Measurements from ENCODE around the gene FNTB. TPM values are rescaled to one million over a fixed set of nuclear protein-coding genes. Genes with fewer than 3 reads are reported as not detected.

The FNTB gene
- total and polyA plus RNA-seq, 2 experiments from 2014 or later = 8.6 to 12.5 TPM

GRCh38 chr14:65092349-65092748 lies 105.7 kb downstream of the FNTB start:
- Histone ChIP-seq H3F3A (replicated peaks; ENCODE audit: low read depth) (no peaks in the 10 kb centered on the region), H3K36me3 (ENCODE audit: insufficient read depth) (peaks cover 45% of the 10 kb centered on the region), H3K4me1 (ENCODE audit: insufficient read depth) (no peaks in the 10 kb centered on the region), H3K27me3 (ENCODE audit: insufficient read depth) (no peaks in the 10 kb centered on the region), H3K79me2 (replicated peaks; ENCODE audit: insufficient read depth) (peaks cover 44% of the 10 kb centered on the region), H4K20me1 (replicated peaks; ENCODE audit: insufficient read depth) (peaks cover 16% of the 10 kb centered on the region), H3K27ac (ENCODE audit: low read depth) (no peak overlapping the region), H2AFZ (no peak overlapping the region), H3K9me2 (ENCODE audit: insufficient read depth) (0 out of 2 replicates have a peak, but pooled peaks cover 2% of the 10 kb centered on the region), H3K4me3 (no peak overlapping the region), H3K4me2 (no peak overlapping the region)
- Mint-ChIP-seq H3K9me3 (peaks cover 18% of the 10 kb centered on the region), H3K27ac (no peak overlapping the region), H3K4me1 (peaks cover 28% of the 10 kb centered on the region), H3K4me3 (no peak overlapping the region), H3K36me3 (ENCODE audit: low read depth) (peaks cover 63% of the 10 kb centered on the region), H3K27me3 (ENCODE audit: insufficient read depth, low read depth, poor library complexity) (peaks cover 4% of the 10 kb centered on the region)
- TF ChIP-seq STAT1 (IDR thresholded peaks at IDR 0.05; ENCODE audit: unreplicated experiment) (no peak), POLR2AphosphoS5 (IDR thresholded peaks at IDR 0.05; ENCODE audit: low read depth) (no peak)
- ATAC-seq (no peak), DNase-seq (ENCODE audit: low spot score) (no peak)

GRCh38 chr14:65095633-65096205 lies 109.0 kb downstream of the FNTB start:
- H3K4me1 Mint-ChIP-seq = peaks cover 32% of the 10 kb centered on the region
- peak overlapping the region; percentile 28; the same call in 1 of the 2 replicates for H3K27ac Mint-ChIP-seq
- H3K4me1 ChIP-seq (ENCODE audit: insufficient read depth) = peaks cover 3% of the 10 kb centered on the region
- H3K27me3 ChIP-seq (ENCODE audit: insufficient read depth) = no peaks in the 10 kb centered on the region
- H3K79me2 ChIP-seq (replicated peaks; ENCODE audit: insufficient read depth) = peaks cover 65% of the 10 kb centered on the region
- peaks cover 15% of the 10 kb centered on the region for H4K20me1 ChIP-seq (replicated peaks; ENCODE audit: insufficient read depth)
- peaks cover 48% of the 10 kb centered on the region for H3K36me3 Mint-ChIP-seq (ENCODE audit: low read depth)
- ATAC-seq (no peak), DNase-seq (ENCODE audit: low spot score) (no peak)
- no peak overlapping the region for H2AFZ ChIP-seq
- H3K4me3 Mint-ChIP-seq = no peak overlapping the region
- H3K36me3 ChIP-seq (ENCODE audit: insufficient read depth) = peaks cover 21% of the 10 kb centered on the region
- H3K27me3 Mint-ChIP-seq (ENCODE audit: insufficient read depth, low read depth, poor library complexity) = peaks cover 2% of the 10 kb centered on the region
- H3K9me2 ChIP-seq (ENCODE audit: insufficient read depth) = no peaks in the 10 kb centered on the region
- no peak overlapping the region for H3K4me2 ChIP-seq
- no peak for TF ChIP-seq ZNF462 (CRISPR knock-in tag; IDR thresholded peaks at IDR 0.05)
- no peak for TF ChIP-seq NANOG (IDR thresholded peaks at IDR 0.05; ENCODE audit: borderline replicate concordance)
- TF ChIP-seq, protein P1, sequence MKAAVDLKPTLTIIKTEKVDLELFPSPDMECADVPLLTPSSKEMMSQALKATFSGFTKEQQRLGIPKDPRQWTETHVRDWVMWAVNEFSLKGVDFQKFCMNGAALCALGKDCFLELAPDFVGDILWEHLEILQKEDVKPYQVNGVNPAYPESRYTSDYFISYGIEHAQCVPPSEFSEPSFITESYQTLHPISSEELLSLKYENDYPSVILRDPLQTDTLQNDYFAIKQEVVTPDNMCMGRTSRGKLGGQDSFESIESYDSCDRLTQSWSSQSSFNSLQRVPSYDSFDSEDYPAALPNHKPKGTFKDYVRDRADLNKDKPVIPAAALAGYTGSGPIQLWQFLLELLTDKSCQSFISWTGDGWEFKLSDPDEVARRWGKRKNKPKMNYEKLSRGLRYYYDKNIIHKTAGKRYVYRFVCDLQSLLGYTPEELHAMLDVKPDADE (IDR thresholded peaks at IDR 0.05) = no peak
- TF ChIP-seq EZH2 (IDR thresholded peaks at IDR 0.05; ENCODE audit: low read depth, unreplicated experiment) = no peak
- no peaks in the 10 kb centered on the region for H3F3A ChIP-seq (replicated peaks; ENCODE audit: low read depth)
- no peak overlapping the region for H3K4me3 ChIP-seq
- peak overlapping the region; percentile 20; the same call in 1 of the 2 replicates for H3K27ac ChIP-seq (ENCODE audit: low read depth)
- H3K9me3 Mint-ChIP-seq = no peaks in the 10 kb centered on the region

Measured in GM23338 (cell line).